Measurements from ENCODE around the gene AGAP3.

GRCh38 chr7:151046603-151047573, 39.4 kb upstream of the AGAP3 start:
- TF ChIP-seq CTCF (IDR thresholded peaks at IDR 0.05; ENCODE audit: low read depth, low read length) (no peak), MYC (IDR thresholded peaks at IDR 0.05; ENCODE audit: low read depth, low read length) (no peak), POLR2A (IDR thresholded peaks at IDR 0.05; ENCODE audit: extremely low read depth, insufficient read length) (no peak), MAX (IDR thresholded peaks at IDR 0.05; ENCODE audit: low read depth, low read length) (no peak)
